GM21786 (cell line): ENCODE data around the gene HDAC9.

Experiments used
- ATAC-seq: cut with Tn5 transposase; IDR thresholded peaks from one replicate; pipeline ENCODE4 v1.9.1; 2021; ENCODE audit not compliant: unreplicated experiment

The HDAC9 gene

DNA sequence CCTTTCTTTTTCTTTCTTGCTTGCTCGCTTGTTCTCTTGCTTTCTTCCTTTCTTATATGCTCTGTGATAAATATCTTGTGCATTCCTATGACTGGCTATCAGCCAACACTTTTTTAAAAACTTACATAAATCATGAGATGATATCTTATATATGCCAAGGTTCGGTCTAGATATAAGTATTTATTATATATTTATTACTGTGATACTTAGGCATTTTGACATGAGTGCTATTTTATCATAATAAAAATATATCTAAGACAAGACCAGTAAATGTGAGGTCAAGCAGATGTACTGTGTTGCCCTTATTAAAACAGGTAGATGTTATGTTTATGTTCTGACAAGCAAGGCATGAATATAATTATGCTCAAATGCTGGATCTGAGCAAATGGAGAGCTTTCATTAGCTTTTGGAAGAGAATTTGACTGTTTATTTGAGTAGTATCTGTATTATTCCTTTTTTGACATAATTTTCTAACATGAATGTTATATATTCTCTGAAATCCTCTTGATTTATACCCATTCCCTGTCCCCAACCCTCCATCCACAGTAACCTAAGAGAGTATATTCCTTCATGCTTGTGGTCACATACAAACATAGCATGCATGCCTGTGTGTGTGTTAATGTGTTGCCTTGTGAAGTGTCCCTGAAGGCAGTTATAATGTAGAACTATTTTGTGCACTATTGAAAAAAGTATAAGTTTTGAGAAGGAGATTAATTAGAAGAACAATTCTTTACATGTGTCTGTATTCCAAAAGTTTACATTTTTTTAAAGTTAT is 158.0 kb downstream of the HDAC9 start:
- no peak for ATAC-seq

DNA sequence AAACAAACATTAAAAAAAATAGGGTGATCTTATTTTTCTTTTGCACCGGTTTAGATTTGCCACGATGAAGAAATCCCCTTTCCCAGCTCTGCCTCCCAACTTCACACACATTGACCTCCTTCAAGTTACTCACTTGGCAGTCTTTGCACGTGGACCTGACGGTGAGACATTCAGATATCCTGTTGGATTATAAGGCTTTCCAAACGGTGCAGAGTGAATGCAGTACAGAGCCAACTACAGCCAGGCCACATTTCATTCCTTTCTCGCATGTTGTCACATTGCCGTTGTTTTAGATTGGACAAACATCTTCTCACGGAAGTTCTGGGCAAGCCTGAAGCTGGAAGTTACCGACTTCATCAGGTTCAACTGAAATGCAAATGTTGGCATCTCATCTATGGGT is 159.2 kb downstream of the HDAC9 start:
- ATAC-seq, result no peak

DNA sequence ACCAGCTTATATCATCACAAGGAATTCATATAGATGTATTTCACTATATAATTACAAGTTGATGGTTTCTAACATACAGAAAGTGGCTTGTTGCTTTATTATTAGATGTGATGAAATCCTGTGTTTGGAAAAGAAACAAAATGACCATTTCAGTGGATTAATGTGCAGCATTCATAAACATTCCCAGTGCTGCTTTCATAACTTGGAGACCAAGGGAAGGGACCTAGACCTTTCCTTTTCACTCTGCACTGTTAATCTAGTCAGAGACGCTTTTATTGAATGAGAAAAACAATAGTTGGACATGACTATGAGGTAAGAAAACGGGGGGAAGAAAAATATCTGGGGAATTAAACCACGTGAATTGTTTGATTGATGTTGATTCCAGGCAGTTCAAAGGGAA is 160.0 kb downstream of the HDAC9 start:
- ATAC-seq, result no peak

DNA sequence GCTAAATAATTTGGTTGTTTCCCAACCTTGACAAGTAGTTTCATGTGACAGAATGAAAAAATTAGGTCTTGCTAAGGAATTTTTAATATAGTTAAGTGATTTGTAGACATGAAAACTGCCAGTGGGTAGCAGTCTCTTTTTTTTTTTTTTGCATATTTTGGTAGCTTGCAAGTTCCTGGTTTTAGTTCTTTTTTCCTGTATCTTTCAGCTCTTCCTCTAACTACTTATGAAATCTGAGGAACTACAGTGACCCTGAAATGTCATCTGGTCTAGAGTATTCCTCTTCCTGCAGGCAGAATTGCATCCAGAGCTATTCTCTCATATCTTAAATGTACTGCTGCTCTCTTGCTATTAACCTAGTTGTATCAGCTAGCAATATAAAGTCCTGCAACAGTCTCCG is 160.4 kb downstream of the HDAC9 start:
- ATAC-seq, result no peak

DNA sequence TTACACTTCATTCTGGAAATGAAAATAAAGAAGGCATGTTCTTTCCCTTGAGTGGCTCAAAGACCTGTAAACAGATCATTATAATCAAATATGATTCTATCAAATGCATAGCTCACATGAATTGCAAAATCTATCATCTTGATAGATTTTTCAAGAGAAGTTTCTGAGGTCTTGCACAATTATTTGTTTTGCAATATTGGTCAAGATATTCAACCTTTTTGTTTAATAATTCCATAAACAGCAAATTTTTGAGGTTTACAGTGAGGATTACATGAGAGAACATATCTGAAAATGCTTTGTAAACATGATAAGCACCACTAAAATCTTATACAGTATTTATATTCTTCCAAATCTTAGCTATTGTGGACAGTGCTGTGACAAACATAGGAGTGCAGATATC is 160.8 kb downstream of the HDAC9 start:
- no peak for ATAC-seq

DNA sequence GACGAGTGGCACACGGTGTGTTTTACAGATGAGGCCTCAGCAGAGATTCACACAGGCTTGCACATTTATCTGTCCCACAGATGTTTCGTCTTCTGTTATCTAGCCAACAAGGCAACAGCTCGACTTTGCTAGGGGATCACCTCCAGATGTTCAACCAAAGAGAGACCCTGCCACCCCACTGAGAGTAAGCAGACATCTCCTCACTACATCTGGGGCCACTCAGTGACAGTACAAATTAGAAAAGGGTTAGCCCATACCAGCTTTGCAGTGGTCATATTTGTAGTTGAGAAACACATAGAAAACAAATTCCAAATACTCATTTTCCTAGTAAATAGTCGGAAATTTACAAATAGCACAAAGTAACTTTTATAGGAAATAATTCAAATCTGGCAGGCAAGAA is 164.2 kb downstream of the HDAC9 start:
- no peak for ATAC-seq

DNA sequence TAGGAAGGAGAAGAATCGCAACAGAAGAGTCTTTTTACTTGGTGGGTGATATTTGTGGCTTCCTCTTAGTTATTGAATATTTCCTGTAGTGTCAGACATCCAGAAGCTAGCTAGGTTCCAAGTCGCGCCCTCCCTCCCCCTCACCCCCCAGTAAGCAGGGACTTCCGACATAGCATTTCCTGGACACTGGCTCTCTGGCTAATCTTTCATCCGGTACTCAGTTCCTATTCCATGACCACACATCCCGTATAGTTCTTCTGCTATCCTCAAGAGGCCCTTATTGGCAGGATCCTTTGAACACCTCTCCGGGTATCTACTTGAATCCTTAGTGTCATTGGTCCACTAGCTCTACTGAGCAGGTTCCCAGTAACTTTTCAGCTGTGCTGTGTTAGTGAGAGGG is 167.8 kb downstream of the HDAC9 start:
- ATAC-seq, result no peak

DNA sequence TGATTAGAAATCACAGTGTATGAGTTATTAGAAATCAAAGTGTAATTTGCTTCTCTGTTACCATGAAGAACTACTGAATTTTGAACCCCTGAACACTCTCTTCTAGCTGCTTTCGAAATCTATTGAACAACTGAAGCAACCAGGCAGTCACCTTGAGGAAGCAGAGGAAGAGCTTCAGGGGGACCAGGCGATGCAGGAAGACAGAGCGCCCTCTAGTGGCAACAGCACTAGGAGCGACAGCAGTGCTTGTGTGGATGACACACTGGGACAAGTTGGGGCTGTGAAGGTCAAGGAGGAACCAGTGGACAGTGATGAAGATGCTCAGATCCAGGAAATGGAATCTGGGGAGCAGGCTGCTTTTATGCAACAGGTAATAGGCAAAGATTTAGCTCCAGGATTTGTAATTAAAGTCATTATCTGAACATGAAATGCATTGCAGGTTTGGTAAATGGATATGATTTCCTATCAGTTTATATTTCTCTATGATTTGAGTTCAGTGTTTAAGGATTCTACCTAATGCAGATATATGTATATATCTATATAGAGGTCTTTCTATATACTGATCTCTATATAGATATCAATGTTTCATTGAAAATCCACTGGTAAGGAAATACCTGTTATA is 170.7 kb downstream of the HDAC9 start:
- peak; percentile 99 for ATAC-seq

DNA sequence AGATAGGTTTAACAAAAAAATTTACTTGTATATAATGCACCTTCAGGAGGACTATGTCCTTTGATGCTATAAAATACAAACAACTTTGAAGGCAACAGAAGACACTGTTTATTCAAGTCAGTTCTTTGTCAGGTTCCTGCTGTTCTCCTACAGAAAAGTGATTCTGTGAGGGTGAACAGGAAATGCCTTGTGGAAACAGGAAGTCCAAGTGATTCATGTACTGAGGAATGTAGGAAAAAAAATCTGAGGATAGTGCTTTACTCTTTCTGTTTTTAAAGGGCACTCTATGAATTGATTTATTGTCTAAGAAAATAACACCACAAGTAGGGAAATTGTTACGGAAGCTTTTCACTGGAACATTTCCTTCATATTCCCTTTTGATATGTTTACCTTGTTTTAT is 171.9 kb downstream of the HDAC9 start:
- no peak for ATAC-seq

DNA sequence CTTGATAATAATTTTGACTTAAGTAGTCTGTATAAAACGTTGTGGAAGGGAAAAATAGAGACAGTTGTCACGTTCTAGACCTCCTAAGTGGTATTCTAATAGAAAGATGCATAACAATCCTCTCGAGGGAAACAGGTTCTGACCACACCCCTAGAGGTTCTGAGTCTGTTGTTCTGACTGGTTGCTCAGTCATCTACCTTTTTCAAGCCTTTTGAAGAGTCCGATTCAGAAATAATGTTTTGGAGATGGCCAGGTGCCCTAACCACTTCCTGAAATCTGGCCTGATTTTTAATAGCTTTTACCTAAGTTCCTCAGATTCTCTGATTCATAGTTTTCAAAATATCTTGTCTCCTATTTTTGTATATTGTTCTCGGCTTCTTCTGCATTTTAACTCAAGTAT is 175.6 kb downstream of the HDAC9 start:
- no peak for ATAC-seq

DNA sequence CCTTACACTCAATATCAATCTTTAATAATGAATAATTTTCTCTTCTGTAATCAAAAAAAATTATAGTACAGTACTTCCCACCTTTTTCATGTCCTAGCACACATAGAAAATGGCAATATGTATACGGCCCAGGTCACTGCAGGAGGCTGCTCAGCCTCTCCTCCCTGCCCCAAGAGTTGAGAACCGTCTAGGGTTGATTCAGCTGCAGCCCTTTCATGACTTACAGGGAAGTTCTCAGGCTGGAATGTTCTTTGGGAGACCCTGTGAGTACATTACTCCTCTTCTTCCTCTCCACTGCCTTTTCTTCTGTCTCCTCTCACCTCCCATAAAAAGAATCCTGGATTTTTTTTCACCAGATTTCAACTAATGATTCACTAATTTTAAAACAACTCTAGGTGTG is 180.0 kb downstream of the HDAC9 start:
- no peak for ATAC-seq

DNA sequence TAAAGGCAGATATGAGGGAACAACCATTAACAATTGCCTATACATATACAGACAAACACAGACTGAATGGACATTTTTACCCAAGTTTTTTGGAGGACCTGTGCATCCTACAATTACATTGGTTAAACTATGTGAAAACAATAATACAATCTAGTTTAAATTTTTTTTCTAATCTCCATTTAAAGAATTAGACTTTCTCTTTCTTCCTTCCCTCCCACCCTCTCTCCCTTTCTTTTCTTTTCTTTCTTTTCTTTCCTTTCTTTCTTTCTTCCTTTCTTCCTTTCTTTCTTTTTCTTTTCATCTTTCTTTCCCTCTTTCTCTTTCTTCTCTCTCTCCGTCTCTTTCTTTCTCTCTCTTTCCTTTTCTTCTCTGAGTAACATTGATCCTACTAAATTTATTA is 183.7 kb downstream of the HDAC9 start:
- no peak for ATAC-seq

DNA sequence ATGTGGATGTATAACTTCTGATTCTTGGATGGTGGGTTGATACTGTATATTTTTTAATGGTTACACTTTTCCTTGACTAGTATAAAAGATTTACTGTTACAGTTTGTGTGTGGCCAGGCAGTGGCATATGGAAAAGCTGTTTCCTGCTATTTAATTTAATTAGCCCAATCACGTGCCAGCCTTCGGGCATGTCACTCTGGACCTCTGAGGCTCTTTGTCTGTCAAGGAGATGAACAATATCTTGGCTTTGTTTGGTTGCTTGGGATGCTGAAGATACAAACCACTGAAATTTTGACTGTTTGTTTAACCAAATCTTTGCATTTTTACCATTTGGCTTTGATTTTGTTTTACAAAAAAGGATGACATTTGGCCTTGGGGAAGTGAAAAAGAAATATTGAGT is 185.0 kb downstream of the HDAC9 start:
- no peak for ATAC-seq

DNA sequence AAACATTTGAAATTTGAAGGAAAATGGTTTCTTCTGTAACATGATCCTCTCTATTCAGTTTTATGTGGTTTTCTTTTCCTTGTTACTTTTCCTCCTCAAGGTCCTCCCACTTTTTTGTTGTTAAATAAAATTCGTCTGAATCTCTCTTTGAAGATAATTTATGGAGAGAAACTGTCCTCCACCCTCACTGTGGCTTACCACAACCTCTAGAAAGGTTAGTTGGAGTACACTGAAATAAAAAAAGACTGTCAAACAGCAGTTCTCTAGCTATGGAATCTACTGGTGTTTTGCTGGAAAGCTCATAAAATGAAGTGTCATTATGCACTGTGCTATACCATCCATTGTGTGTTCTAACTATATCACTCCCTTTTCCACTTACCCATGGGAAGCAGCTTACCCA is 189.4 kb downstream of the HDAC9 start:
- ATAC-seq, result no peak

DNA sequence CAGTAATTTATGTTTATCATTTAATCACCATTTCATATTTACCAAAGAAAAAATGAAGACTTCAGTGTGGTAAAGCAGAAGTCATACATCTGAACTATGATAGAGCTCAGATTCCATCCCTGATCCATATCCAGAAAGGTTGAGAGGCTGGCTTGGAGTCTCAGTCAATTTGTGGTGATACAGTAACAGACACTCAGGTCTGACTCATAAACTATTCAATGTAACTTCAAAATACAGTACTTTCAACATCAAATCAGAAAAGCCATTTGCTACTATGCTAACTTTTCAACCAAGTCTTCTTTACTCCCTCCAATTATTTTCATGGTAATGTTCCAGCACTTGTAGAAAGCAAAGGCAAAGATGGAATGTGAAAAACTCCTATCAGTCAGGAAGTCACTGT is 190.4 kb downstream of the HDAC9 start:
- ATAC-seq, result no peak

DNA sequence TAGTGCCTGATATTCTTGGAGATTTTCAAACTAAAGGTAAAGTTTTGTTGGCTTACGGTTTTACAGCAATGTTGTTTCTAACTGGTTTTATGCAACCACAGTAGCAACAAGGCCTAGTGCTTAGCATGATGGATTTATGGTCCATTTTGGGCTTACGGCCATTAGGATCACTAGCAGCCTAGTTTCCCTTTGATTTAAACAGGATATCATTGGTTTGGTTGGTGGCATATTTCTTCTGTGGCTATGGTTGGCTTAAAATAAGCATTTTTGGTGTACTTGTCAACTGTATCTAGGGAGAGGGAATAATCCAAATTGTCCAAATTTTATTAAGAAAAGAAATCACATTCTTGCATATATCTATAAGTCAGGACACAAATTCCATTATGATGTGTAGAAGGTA is 194.0 kb downstream of the HDAC9 start:
- no peak for ATAC-seq

DNA sequence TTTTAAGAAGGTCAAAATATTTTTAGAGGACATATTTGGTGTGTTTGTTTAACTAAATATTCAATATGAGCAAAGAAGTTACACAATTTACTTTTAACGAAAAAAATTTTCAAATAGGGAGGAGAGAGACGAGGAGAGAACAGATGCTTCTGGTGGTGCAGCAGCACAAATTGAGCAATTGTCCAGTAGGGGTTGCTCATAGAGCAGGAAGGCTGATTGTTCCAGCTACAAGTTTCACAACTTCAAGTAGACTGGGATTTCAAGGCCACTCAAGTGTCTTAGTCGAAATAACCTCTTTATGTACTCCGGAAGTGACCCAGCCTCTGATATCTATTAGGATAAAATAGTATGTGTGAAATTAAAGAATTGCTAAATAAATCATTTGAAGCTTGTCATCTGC is 197.9 kb downstream of the HDAC9 start:
- no peak for ATAC-seq

DNA sequence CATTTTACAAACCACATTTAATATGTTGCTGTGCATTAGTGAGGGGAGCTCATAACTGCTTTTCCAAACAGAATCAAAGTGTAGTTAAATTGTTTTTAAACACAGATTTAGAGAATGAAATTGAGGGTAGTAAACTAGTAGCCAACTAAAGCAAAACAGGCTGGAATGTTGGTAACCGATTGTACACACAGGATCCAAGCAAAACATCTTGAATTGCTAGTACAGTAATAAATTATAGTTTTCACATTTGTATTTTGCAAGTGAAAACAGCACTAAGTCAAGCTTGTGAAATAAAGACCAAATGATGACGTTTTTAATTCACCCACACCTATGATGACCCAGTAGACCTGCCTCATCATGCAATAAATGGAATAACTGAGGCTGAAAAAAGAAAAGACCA is 198.3 kb downstream of the HDAC9 start:
- ATAC-seq, result no peak

DNA sequence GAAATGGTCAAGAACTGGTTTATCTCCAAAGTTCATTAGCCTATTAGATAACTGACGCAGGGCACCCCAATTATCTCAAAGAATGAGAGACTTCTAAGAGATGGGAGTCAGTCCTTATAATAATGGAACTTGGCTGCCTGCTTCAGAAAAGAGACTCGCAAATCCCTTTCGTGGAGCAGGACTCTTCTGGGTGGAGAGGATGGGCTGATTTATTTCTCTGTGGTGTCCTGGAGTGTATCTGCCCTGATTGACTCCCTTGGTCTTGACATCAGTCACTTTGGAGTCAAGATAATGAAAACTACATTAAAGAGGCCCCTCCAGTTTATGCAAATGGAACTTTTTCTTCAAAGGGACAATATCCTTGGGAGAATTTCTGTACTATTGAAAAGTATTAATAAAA is 198.9 kb downstream of the HDAC9 start:
- ATAC-seq, result no peak

DNA sequence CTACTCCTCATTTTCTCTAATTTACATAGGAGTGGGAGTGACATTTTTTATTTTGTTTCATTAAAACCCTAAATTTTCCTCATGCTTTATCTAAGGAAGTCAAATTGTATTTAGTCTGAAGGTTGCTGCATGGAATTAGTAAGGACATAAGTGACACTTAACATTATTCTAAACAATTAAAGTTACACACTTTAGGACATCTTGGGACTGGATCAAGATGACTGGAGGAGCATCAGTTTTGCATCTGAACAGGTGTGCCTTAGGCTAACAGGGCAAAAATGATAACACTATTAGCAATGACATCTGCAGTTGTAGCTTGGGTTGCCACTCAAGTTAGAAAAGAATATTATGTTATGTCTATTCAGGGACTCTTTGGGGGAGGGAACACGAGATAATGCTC is 199.4 kb downstream of the HDAC9 start:
- no peak for ATAC-seq

DNA sequence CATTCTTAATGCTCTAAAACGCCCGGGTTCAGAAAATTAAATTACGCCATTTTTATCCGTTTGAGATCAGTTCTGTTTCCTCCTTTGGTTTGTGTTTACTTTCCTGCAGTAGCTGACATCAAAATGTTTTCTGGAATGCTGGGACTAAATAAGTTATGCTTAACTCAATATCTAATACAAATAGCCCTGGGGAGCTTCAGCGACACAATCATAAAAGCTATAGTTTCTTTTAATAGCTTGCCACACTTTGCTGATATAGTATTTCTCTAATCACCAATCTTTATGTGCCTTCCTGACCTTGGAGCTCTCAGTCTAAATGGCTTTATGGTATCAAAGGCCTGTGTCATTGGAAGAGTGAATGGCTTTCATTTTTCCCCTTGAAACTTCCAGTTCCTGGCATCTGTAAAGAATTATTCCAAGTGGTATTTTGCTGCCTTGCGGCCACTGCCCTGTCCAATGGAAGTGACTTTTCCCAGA is 202.7 kb downstream of the HDAC9 start:
- no peak for ATAC-seq

DNA sequence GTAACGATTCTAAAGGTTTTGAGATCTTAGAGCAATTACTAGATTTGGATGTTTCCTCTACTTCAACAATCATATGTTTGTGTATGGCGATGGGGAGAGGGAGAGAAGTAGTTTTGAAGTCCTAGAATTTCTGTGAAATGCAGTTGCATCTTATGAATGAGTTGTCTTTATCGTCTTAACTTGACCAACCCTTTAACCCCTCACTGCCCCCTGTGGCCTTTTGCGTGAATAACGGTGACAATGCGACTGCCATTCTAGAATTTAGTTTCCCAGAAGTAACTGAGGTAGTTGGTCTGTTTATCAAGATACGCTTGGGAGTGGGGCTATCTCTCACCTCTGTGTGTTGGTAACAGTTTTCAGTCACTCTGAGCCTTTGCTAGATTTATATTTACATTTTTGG is 204.6 kb downstream of the HDAC9 start:
- ATAC-seq, result peak; percentile 71
